ENCODE measurements around the gene SLC25A34. TPM values are rescaled to one million over a fixed set of nuclear protein-coding genes. Genes with fewer than 3 reads are reported as not detected.

SLC25A34 gene
- total RNA-seq, 4 donors from 2014 or later: 0.98 to 2.6 (median 2.0) TPM

DNA sequence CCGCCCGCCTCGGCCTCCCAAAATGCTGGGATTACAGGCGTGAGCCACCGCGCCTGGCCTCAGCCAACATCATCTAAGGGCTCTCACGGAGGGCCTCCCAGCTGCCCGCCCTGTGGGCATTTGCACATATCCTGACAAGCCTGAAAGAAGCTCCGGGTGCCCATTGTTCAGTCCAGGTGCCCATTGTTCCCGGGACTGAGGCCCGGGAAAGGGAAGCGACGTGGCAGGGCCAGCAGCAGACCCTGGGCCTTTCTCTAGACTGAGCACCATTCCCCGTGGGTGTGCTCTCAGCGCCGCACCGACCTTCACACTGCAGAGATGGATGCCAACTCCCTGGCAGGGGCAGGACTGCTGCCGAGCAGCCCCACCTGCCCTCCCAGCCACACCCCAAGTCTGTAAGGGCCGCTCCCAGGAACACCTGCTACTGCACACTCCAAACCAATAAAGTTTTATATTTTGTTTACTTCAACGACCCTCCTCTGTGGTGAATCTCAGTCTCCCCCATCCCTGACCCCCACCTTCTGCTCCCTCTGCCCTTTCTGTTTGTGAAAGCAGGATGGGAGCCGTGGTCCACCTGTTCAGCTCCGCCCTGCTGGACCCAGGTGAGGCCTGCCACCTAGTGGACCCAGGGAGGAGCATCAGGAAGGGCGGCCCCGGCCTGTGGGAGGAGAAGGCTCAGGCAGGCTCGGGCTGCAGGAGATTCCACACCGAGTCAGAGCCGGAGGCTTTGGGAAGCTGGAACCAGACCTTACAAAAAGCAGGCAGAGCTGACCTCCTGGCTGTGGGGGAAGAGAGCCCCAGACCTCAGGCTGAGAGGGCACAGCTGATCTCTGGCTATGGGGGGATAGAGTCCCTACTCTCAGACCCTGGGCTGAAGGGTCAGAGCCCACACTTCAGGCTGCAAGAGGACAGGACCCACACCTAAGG, 5.1 kb downstream of the SLC25A34 start:
- no peak overlapping the region for H3K27ac ChIP-seq

DNA sequence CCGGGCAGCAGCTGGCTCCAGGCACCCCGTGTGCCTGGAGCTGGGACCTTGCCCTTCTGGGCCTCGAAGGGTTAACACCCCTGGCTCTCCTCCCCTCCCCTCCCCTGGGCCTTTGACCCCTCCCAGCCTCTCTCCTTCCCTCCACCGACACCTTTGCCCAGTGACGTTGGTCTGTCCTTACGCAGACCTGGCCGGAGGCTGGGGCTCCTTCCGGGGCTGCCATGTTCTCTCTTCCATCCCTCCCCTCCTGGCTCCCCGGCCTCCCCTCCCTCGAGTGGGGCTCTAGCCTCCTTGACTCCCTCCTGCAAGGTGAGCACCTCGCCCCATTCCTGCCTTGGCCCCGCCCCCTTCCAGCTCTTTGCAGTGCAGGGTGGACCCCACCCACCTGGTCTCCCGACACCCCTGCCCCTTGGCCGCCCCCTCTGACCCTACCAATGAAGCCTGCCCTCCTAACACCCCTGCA, 6.3 kb downstream of the SLC25A34 start, which contains the start of gene TMEM82:
Gene TMEM82, plus strand, starts transcription at position 161 of the 463 bp plus-strand sequence. Its CDS starts 61 bp downstream, at position 222.
- intact Hi-C loops (cut with DNase I): loop anchor here (5.0 kb wide), 1 partner anchor 145 kb away; no protein-coding TSS in a partner anchor
- H3K36me3 ChIP-seq: no peaks in the 10 kb centered on the region
- 32 to 33% methylated on average over 13 to 14 of the region's 14 CpGs for WGBS, 2 donors
- no peak within 1 kb of the TSS for H3K27ac ChIP-seq
- no peaks in the 10 kb centered on the region for H3K9me3 ChIP-seq
- H3K27me3 ChIP-seq: no peaks in the 10 kb centered on the region
- TF ChIP-seq, protein P1, sequence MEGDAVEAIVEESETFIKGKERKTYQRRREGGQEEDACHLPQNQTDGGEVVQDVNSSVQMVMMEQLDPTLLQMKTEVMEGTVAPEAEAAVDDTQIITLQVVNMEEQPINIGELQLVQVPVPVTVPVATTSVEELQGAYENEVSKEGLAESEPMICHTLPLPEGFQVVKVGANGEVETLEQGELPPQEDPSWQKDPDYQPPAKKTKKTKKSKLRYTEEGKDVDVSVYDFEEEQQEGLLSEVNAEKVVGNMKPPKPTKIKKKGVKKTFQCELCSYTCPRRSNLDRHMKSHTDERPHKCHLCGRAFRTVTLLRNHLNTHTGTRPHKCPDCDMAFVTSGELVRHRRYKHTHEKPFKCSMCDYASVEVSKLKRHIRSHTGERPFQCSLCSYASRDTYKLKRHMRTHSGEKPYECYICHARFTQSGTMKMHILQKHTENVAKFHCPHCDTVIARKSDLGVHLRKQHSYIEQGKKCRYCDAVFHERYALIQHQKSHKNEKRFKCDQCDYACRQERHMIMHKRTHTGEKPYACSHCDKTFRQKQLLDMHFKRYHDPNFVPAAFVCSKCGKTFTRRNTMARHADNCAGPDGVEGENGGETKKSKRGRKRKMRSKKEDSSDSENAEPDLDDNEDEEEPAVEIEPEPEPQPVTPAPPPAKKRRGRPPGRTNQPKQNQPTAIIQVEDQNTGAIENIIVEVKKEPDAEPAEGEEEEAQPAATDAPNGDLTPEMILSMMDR (IDR thresholded peaks at IDR 0.05): no peak
- TF ChIP-seq POLR2A (IDR thresholded peaks at IDR 0.05): no peak
- no peak within 1 kb of the TSS for H3K4me3 ChIP-seq (replicated peaks in 1 of 3)
- no peak for DNase-seq
- H3K4me1 ChIP-seq: peaks cover 0 to 14% of the 10 kb centered on the region in 2 donors

More for the DNA sequence above, 5.1 kb downstream of the SLC25A34 start:
- Histone ChIP-seq H3K4me1 (peaks cover 8 to 26% of the 10 kb centered on the region in 2 donors), H3K4me3 (replicated peaks in 1 of 3) (no peak overlapping the region), H3K36me3 (no peaks in the 10 kb centered on the region), H3K9me3 (no peaks in the 10 kb centered on the region), H3K27me3 (no peaks in the 10 kb centered on the region)
- peak; percentile 88 to 91 for DNase-seq
- TF ChIP-seq, protein P1 (IDR thresholded peaks at IDR 0.05): peak; percentile 65 to 97 (median 90)
- no peak for TF ChIP-seq POLR2A (IDR thresholded peaks at IDR 0.05)
- 48 to 54% methylated on average over 16 to 21 of the region's 27 CpGs for WGBS, 2 donors
- intact Hi-C loops (cut with DNase I): loop anchor here (5.0 kb wide), 1 partner anchor 144 kb away; no protein-coding TSS in a partner anchor

DNA sequence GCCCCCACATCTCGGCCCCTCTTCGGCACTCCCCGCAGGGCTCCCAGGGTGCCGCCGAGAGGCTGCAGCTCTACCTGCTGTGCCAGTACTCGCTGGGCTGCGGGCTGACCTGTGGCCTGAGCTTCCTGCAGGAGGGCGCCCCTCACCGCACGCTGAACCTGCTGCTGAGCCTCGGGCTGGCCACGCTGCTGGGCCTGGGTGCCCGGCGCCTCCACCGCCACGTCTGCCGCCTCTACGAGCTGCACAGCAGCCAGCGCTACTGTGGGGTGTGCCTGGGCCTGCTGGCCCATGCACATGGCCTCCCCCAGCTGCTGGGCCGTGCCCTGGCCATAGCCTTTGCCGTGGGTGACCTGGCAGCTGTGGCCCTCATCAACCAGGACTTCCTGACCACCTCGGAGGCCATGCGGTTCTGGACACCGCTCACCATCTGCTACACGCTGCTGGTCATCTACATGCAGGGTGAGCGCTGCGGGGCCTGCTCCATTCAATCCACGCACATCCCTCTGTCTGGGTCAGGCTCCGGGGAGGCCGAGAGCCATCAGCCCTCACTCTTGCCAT, 8.1 kb downstream of the SLC25A34 start:
- H3K4me1 ChIP-seq: peaks cover 0 to 12% of the 10 kb centered on the region in 2 donors
- H3K27me3 ChIP-seq: no peaks in the 10 kb centered on the region
- H3K9me3 ChIP-seq: no peaks in the 10 kb centered on the region
- H3K4me3 ChIP-seq (replicated peaks in 1 of 3): no peak overlapping the region
- intact Hi-C loops (cut with DNase I): loop anchor here (5.0 kb wide), 1 partner anchor 147 kb away; no protein-coding TSS in a partner anchor
- DNase-seq: no peak
- no peaks in the 10 kb centered on the region for H3K36me3 ChIP-seq
- H3K27ac ChIP-seq: no peak overlapping the region
- TF ChIP-seq, protein P1 (IDR thresholded peaks at IDR 0.05): no peak
- TF ChIP-seq POLR2A (IDR thresholded peaks at IDR 0.05): no peak
- 80 to 88% methylated on average over 8 to 14 of the region's 30 CpGs for WGBS, 2 donors

DNA sequence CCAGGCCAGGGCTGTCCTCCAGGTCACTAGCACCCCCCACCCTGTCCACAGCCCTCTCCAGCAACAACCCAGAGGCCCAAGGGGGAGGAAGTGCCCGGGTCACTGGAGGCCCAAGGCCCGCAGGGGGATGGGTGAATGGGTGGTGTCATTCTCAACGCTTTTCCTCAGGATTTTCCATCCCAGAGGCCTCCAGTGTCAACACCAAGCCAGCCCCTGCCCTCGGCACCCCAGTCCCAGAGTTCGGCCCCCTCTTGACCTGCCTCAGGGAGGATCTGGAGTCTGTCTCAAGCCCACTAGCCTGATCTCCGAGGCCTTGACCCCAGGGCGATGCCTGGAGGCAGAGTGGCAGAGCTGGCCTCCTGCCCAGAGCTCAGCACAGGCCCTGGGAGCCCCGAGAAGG, 11.3 kb downstream of the SLC25A34 start:
- 42 to 74% methylated on average over 3 to 8 of the region's 8 CpGs for WGBS, 2 donors
- intact Hi-C loops (cut with DNase I): no loop called here
- Histone ChIP-seq H3K9me3 (no peaks in the 10 kb centered on the region), H3K4me1 (peaks cover 0 to 16% of the 10 kb centered on the region in 2 donors), H3K4me3 (replicated peaks in 1 of 3) (no peak overlapping the region), H3K27me3 (no peaks in the 10 kb centered on the region), H3K27ac (no peak overlapping the region), H3K36me3 (no peaks in the 10 kb centered on the region)
- DNase-seq: no peak
- TF ChIP-seq, protein P1 (IDR thresholded peaks at IDR 0.05): no peak
- no peak for TF ChIP-seq POLR2A (IDR thresholded peaks at IDR 0.05)

Data from thyroid gland (tissue), 4 donors.